Umbilical cord (tissue), 2 donors: ENCODE measurements around the gene KRTAP5-4. TPM values are rescaled to one million over a fixed set of nuclear protein-coding genes. Genes with fewer than 3 reads are reported as not detected.
A peak's percentile ranks its signal among the peaks of the same experiment; 100 is the strongest.
"Not testable (repeated sequence)": the region's sequence is repeated elsewhere in the genome, so short reads cannot be mapped to it uniquely, and the experiment has no call there.

Experiments used
- DNase-seq: peaks from one replicate; pipeline ENCODE4 v3.0.0-alpha.2; 2015; ENCODE audit warnings: low spot score
- total RNA-seq: library from RNA; depleted of rRNA; stranded (reverse); fragments of >200 nt; gene quantifications from one replicate; pipeline ENCODE4 v1.2.3, GENCODE V29; 2014; ENCODE audit warnings: low replicate concordance; ENCODE audit not compliant: insufficient read depth

The KRTAP5-4 gene
- total RNA-seq = not detected

- no peak for DNase-seq
These were observed at the start of gene KRTAP5-4 for GRCh38 chr11:1622086-1622485. Gene KRTAP5-4, minus strand, starts transcription at chr11:1622138. Its CDS starts 45 bp downstream, at chr11:1622093.

GRCh38 chr11:1671658-1672057 is 49.7 kb upstream of the KRTAP5-4 start:
- no peak for DNase-seq

- no peak for DNase-seq
These were observed 49.0 kb upstream of the KRTAP5-4 start for GRCh38 chr11:1670905-1671371.

GRCh38 chr11:1670457-1670856 is 48.5 kb upstream of the KRTAP5-4 start:
- not testable (repeated sequence) for DNase-seq

- DNase-seq = peak; percentile 94
These were observed 47.7 kb upstream of the KRTAP5-4 start for GRCh38 chr11:1669546-1670218.

GRCh38 chr11:1668911-1669473 is 47.1 kb upstream of the KRTAP5-4 start:
- no peak for DNase-seq

- DNase-seq = peak; percentile 31
These were observed 46.0 kb upstream of the KRTAP5-4 start for GRCh38 chr11:1667906-1668305.

GRCh38 chr11:1667121-1667850 is 45.3 kb upstream of the KRTAP5-4 start:
- peak; percentile 49 for DNase-seq

- no peak for DNase-seq
These were observed 43.4 kb upstream of the KRTAP5-4 start for GRCh38 chr11:1665313-1665712.

GRCh38 chr11:1662699-1663283 is 40.9 kb upstream of the KRTAP5-4 start:
- DNase-seq = not testable (repeated sequence)

- DNase-seq = not testable (repeated sequence)
These were observed 39.7 kb upstream of the KRTAP5-4 start for GRCh38 chr11:1661454-1662269.

GRCh38 chr11:1660111-1660867 is 38.4 kb upstream of the KRTAP5-4 start:
- DNase-seq = no peak

- no peak for DNase-seq
These were observed 37.6 kb upstream of the KRTAP5-4 start for GRCh38 chr11:1659506-1659905.

GRCh38 chr11:1656670-1657069 is 34.7 kb upstream of the KRTAP5-4 start:
- no peak for DNase-seq

GRCh38 chr11:1656061-1656441 is 34.1 kb upstream of the KRTAP5-4 start:
- no peak for DNase-seq

GRCh38 chr11:1655168-1656060 is 33.5 kb upstream of the KRTAP5-4 start:
- DNase-seq = no peak

- peak; percentile 71 for DNase-seq
These were observed 32.6 kb upstream of the KRTAP5-4 start for GRCh38 chr11:1654388-1655167.

- DNase-seq = no peak
These were observed 31.8 kb upstream of the KRTAP5-4 start for GRCh38 chr11:1653541-1654387.
